IPS-NIHi7 (cell line): ENCODE results near the gene DDX47.
"Not testable (repeated sequence)": the region's sequence is repeated elsewhere in the genome, so short reads cannot be mapped to it uniquely, and the experiment has no call there.

Experiments
- DNase-seq: peaks from one replicate; pipeline ENCODE4 v3.0.0; 2012; ENCODE audit warnings: mixed read lengths; ENCODE audit errors: extremely low spot score

DDX47 gene

DNA sequence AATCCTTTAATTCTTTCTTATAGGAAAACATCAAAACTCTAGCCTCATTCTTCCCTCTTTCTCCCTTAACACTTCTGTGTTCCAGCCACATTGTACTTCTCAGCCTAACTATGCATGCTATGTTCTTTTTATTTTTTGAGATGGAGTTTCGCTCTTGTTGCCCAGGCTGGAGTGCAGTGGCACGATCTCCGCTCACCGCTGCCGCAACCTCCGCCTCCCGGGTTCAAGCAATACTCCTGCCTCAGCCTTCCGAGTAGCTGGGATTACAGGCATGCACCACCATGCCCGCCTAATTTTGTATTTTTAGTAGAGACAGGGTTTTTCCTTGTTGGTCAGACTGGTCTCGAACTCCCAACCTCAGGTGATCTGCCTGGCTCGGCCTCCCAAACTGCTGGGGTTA lies 7.2 kb downstream of the DDX47 start:
- not testable (repeated sequence) for DNase-seq

DNA sequence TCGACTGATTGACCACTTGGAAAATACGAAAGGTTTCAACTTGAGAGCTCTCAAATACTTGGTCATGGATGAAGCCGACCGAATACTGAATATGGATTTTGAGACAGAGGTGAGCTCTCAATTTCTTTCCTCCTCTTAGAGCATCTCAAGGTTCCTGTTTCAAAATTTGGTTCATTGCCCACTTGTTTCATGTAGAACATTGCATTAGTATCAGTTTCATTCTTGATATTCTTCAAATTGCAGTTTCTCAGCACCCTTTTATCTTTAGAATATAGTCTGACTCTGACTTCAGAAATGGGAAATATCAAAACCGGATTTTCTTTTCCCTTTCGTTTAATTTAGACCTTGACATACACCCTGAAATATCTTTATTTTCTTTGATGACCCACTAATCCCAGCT lies 8.8 kb downstream of the DDX47 start:
- no peak for DNase-seq

DNA sequence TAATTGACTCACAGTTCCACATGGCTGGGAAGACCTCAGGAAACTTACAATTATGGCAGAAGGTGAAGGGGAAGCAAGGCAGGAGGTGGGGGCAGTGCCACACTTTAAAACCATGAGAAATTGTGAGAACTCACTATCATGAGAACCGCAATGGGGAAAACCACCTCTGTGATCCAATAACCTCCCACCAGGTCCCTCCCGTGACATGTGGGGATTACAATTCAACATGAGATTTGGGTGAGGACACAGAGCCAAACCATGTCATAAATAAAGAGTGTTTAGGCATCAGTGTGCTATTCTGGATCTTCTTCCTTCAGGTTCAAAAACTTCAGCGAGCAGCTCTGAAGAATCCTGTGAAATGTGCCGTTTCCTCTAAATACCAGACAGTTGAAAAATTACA lies 9.7 kb downstream of the DDX47 start:
- DNase-seq = no peak

DNA sequence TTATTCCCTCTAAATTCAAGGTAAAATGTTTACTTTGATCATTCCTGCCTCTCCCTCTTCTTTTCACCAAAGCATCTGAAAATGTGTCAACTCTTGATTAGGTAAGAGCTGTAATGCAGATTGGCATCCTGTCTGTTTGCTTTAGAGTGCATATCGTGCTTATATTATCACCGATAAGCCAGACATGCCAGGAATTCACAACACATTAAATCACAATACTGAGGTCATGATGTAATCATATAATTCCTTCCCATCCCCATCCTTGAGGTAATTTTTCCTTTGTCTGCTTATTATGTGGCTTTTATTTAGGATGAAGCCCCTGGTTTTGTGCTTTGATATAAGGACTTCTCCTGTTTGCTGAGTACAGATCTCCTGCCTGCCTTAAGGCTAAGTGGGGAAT lies 10.2 kb downstream of the DDX47 start:
- DNase-seq = no peak

DNA sequence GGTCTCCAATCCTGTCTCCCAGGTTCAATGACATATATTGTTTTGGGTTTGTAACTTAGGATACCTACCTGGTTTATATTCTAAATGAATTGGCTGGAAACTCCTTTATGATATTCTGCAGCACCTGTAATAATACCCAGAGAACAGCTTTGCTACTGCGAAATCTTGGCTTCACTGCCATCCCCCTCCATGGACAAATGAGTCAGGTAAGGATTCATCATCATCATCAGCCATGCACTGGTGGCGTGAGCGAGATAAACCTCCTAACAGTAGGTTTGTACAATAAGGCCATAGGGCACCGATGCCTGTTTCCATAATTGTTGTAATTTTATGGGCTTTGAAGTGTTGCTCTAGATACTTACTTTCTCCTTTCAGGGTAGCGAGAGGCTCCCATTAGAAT lies 10.7 kb downstream of the DDX47 start:
- no peak for DNase-seq

DNA sequence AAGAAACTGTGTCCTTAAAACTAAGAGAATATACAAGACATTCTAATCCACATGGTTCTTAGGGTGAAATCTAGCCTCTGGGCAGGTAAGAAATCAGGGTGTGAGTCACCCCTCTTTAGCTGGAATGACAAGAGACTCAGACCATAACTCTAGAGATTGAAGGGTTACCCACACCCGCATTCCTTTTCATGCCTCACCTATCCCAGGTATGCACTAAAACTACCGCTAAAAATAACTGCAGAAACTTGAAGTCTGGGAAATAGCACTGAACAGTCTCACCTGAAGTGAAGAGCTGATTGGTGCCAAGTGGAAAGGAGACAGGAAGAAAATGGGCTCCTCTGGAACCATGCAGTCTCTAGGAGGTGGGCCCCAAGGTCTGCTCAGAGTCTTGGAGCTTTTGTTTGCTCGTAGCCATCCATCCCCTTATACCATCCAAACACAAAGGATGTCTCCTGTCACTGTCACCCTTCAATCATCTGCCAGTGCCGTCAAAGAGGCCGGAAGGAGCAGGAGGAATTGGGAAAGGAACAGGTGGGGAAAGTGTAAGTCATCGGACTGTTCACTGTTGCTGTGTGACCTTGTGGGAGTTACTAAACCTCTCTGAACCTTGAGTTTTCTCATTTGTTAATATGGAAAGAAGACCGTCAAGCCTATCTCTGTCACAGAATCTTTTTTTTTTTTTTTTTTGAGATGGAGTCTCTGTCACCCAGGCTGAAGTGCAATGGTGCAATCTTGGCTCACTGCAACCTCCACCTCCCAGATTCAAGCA lies 22.4 kb downstream of the DDX47 start:
- DNase-seq = no peak

DNA sequence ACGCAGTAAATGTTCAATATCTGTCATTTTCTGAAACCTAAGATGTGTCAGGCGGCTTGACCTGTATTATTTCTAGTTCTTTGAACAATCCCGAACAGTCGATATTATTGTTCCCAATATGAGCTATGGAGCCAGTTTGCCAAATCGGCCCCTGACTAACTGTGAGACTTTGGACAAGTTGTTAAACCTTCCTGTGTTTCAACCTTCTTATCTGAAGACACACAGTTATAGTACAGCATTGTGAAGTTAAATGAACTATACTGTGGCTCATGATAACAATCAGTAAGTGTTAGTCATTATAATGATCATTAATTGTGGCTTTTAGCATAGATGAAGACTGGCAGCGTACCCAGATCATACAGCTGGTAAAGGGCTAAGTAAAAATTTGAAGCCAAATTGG lies 23.4 kb downstream of the DDX47 start:
- no peak for DNase-seq

DNA sequence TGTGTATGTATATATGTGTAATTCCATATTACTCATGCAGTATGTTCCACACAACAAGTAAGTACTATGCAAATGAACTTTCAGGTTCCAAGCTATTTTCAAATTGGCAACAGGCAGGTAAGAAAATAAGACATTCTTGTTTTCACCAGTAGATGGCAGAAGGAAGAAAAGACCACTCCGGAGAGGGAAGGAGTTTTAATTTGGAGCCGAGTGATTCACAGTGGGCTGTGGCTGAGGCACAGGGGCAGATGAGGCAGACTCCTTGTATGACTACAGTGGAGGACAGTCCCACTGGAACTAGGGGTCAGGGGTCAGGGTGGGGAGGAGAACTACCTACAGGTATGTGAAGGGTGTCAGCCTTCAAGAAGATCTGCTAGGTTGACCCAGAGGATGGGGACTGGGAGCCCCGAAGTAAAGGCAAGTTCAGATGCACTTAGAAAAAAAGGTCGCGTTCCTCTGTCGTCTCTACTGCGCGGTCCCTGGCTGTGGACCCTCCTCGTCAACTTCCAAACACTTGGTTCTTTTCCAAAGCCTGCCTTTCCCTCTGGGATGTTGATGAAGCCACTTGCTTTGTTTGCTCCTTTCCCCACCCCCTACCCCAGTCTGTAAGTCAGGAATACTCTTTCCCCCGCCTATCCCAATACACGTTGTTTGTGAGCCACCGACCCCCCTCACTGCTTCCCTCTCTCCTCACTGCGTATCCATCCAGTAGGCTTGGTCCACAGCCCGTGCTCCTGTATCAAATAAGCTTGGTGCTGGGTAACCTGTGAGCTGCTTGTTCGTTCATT lies 24.1 kb downstream of the DDX47 start:
- peak; percentile 75 for DNase-seq

DNA sequence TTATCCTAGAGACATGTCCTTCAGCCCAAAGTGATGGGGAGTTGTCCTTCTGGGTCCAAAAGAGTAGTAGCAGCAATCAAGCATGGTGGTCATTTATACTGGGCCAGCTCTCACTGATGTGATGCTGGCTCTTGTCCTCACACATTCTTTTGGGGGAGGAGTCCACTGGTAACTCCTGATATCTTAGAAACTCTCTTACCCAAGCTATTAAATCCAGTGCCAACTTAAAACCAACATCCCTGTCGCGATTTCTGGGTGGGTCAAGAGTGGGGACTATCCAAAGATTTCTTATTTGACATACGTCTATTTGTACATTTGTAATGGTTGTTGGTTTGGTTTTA lies 24.6 kb downstream of the DDX47 start:
- no peak for DNase-seq

DNA sequence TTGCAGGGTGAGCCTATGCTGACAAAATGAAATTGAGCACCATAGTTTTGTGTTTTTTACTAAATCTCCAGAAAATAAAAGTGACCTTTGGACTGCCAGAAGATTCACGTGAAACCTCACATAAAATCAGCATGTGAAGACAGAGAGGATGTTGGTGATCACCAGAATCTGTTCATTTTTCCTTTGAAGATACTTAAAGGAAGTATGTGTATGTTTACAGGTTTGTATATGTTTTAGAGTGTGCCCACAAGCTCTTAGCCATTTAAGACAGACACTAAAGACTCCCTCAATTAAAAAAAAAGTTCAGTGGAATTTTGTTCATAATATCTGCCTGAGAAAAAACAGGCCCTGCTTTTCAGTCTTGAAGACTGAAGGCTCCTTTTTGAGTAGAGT lies 25.9 kb downstream of the DDX47 start:
- DNase-seq = no peak

DNA sequence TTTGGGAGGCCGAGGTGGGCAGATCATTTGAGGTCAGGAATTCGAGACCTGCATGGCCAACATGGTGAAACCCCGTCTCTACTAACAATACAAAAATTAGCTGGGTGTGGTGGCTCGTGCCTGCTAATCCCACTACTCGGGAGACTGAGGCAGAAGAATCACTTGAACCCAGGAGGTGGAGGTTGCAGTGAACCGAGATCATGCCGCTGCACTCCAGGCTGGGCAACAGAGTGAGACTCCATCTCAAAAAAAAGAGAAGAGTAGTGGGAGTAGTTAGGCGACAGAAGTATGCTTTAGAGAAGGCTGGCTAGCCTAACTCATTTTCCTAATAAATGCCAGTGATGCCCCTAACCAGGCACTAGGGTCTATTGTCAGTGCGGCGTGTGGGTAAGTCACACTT lies 26.3 kb downstream of the DDX47 start:
- not testable (repeated sequence) for DNase-seq

DNA sequence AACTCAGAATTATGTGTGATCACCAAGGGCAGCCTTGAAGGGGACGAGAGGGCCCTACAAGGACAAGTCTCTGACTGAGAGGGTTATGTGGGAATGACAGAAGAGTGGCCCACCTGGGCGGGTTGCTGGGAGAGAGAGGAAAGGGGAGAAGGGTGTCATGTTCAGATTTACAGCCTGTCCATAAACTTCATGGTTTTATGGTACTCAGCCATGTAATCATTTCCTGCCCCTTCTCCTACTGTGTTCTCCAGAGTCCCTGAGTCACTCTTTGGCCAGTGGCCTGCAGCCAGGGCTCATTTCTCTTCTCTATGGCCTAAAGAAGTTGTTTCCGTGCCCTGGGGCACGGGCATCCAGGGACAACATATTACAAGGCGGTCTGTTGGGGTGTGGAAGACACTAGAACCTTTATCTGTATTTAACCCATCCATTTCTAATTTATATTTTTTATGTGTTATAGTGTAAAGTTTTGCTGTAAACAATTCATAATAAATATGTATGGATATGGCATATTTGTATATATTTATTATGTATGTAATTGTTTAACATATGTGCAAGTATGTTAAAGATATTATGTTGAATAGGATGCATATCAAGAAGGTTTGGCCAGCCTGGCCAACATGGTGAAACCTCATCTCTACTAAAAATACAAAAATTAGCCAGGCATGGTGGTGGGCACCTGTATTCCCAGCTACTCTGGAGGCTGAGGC lies 26.9 kb downstream of the DDX47 start:
- DNase-seq = no peak

DNA sequence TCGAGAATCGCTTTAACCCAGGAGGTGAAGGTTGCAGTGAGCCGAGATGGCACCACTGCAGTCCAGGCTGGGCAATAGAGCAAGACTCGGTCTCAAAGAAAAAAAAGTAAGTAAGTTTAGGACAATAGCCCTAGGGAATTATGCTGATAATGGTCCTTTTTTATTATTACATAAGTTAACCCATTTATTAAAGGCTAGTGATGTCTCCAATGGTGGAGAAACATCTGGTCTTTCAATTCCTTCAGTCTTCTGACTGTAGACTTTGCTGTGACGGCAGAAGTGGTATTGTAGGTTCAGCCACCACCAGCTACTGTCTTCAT lies 27.4 kb downstream of the DDX47 start:
- no peak for DNase-seq

DNA sequence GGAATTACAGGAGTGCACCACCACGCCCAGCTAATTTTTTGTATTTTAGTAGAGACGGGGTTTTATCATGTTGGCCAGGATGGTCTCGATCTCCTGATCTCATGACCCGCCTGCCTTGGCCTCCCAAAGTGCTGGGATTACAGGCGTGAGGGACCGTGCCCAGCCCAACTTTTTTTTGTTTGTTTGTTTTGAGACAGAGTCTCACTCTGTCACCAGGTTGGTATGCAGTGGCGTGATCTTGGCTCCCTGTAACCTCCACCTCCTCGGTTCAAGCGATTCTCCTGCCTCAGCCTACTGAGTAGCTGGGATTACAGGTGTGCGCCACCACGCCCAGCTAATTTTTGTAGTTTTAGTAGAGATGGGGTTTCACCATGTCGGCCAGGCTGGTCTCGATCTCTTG lies 28.3 kb downstream of the DDX47 start:
- not testable (repeated sequence) for DNase-seq

DNA sequence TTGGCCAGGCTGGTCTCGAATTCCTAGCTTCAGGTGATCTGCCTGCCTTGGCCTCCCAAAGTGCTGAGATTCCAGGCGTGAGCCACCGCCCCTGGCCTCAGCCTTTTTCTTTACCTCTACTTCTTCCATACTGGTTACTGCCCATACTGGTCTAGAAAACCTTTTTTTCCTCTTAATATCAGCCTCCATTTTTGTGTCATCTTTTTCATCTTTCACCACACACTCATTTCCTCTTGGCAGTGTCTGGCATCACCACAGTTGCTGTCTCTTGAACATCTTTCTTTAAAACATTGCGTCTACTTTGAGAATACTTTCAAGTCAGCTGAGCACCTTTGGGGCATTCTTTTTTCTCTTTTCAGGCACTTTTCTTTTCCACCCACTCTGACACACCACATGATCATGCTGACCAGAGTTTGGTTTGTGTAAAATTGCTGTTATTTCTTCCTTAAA lies 32.7 kb downstream of the DDX47 start:
- DNase-seq = no peak

DNA sequence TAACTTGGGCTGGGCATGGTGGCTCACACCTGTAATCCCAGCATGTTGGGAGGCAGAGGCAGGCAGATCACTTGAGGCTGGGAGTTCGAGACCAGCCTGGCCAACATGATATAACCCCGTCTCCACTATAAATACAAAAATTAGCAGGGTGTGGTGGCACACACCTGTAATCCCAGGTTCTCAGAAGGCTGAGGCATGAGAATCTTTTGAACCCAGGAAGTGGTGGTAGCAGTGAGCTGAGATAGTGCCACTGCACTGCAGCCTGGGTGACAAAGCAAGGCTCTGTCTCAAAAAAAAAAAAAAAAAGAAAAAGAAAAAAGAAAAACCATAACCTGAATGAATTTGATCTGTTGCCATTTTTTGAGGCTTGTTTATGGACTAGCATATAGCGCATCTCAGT lies 33.6 kb downstream of the DDX47 start:
- not testable (repeated sequence) for DNase-seq

DNA sequence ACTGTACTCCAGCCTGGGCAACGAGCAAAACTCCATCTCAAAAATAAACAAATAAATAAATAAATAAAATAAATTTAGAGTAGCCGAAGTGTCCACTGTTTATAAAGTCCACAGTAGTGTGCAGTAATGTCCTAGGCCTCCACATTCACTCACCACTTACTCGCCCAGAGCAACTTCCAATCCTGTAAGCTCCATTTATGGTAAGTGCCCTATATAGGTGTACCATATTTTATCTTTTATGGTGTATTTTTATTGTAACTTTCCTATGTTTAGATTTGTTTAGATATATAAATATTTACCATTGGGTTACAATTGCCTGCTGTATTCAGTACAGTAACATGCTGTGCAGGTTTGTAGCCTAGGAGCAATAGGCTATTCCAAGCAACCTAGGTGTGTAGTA lies 40.3 kb downstream of the DDX47 start:
- no peak for DNase-seq

DNA sequence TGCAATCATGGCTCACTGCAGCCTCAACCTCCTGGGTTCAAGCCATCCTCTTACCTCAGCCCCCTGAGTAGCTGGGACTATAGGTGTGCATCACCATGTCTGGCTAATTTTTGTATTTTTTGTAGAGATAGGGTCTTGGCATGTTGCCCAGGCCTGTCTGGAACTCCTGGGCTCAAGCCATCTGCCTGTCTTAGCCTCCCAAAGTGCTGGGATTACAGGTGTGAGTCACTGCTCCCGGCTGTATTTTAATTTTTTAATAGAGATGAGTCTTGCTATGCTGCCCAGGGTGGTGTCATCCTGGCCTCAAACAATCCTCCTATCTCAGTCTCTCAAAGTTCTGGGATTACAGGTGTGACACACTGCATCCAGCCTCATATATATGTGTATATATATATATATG lies 46.5 kb downstream of the DDX47 start:
- no peak for DNase-seq

DNA sequence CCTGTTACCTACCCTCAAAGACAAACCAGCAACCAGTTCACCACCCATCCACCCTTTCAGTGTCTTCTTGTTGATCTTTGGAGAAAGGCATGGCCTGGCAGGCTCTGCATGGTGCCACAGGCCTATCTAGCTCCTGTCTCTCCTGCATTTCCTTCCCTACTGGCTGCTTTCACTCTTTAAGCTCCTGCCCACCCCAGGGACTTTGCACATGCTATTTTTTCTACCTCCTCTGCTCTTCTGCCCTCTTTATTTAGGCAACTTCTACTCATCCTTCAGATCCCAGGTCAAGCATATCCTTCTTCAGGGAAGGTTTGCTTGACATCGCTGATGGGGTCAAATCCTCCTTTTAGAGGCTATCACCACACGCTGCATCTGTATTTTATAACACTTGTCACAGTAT lies 51.1 kb downstream of the DDX47 start:
- no peak for DNase-seq

DNA sequence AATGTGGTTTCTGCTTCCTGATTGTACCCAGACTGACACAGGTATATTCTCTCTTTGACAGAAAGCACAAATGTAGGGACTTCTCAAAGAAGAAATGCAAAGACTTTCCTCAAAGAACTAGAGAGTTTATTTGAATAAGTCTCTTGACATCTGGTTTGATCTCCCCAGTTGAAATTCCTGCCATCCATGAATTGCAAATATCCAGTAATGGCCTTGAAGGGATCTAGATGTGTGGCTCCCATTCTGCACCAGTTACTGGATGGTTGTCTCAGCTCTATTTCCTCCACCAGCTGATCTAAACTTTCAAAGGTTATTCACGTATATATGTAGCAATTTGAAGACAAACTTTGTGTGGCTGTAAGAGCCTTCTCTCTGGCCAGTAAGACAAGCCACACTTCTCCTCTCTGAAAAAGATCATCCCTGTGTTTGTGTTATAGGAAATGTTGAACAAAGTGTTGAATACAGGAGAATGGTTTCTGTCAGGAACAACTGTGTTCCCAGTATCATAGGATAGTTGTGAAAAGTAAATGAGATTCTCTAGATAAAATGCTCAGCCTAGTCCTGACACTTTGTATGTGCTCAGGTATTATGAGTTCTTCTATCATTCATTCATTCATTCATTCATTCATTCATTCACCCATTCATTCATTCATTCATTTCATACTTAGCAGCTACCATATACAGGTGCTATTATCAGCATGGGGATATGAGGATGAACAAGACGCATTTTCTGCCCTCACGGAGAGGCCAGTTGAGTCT lies 55.5 kb downstream of the DDX47 start:
- no peak for DNase-seq

DNA sequence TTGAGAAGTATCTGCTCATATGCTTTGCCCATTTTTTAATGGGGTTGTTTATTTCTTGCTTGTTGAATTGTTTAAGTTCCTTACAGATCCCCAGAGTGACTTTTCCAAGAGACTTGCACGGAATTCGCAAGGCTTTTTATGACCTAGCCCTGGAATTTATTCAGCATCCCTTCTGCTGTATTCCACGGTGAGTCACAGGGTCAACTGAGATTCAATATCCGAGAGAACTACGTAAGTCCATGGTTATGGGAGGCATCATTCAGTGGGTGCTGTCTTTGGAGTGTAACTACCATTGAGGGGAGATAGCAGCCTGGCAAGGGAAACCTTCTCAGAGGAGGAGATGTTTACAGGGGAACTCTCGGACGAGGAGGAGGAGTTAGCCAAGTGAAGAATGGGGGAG lies 57.3 kb downstream of the DDX47 start:
- no peak for DNase-seq

DNA sequence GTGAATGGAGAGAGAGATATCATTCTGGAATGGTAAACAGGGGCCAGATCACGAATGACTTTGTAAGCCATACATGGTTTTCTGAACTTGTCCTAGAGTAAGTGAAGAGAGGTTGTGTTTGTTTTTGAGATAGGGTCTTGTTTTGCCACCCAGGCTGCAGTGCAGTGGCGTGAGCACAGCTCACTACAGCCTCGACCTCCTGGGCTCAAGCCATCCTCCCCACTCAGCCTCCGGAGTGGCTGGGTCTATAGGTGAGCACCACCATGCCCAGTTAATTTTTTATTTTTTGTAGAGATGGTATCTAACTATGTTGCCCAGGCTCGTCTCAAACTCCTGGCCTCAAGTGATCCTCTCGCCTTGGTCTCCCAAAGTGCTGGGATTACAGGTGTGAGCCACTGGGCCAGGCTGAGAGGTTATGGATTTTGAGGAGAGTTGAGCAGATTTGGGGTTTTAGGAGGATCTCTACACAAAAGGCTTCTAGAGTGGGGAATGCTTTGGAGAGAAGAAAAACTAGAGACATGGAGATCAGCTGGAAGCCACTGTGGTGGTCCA lies 58.5 kb downstream of the DDX47 start:
- no peak for DNase-seq
